Urinary bladder (tissue), 4 donors: ENCODE data around the gene LRRC4C. TPM values are rescaled to one million over a fixed set of nuclear protein-coding genes. Genes with fewer than 3 reads are reported as not detected.

Source experiments
- DNase-seq: peaks from one replicate; pipeline ENCODE4 v3.0.0-alpha.2; 2015; ENCODE audit errors: extremely low spot score
- H3K27ac ChIP-seq: one replicate; pipeline ENCODE4 v1.5.1; 2013; ENCODE audit warnings: low read depth, mild to moderate bottlenecking, moderate library complexity
- H3K36me3 ChIP-seq: one replicate; pipeline ENCODE4 v1.6.1; 2013; ENCODE audit warnings: mild to moderate bottlenecking, moderate library complexity; ENCODE audit not compliant: insufficient read depth
- H3K4me1 ChIP-seq: one replicate; pipeline ENCODE4 v1.6.1; 2013; ENCODE audit warnings: mild to moderate bottlenecking, moderate library complexity; ENCODE audit not compliant: insufficient read depth
- H3K4me3 ChIP-seq: one replicate; pipeline ENCODE4 v1.5.1; 2013; ENCODE audit warnings: low read depth, low read length
- WGBS: extraction: QIAGEN DNeasy Blood & Tissue Kit; methylation state at CpG from one replicate; pipeline ENCODE4 v1.1.7; 2013; 5-methylcytosine and 5-hydroxymethylcytosine counted together
- polyA plus RNA-seq: library from polyadenylated mRNA; stranded (reverse); fragments of 200-250 nt; gene quantifications from one replicate; pipeline ENCODE4 v1.2.3, GENCODE V29; 2013
- total RNA-seq: library from RNA; depleted of rRNA; stranded (reverse); fragments of >200 nt; gene quantifications from one replicate; pipeline ENCODE4 v1.2.3, GENCODE V29; 2014
- donor health status: healthy with polysubstance abuse.
- donor health status: healthy.

LRRC4C gene
- 7.2 TPM for total RNA-seq
- 3.0 TPM for polyA plus RNA-seq

- Histone ChIP-seq H3K36me3 (no peaks in the 10 kb centered on the region), H3K27ac (no peak within 1 kb of the TSS), H3K4me1 (no peaks in the 10 kb centered on the region), H3K4me3 (no peak within 1 kb of the TSS)
- DNase-seq: no peak
- WGBS: 3% methylated on average over 22 of the region's 22 CpGs
Observed at GRCh38 chr11:41459465-41460401, at the start of gene LRRC4C. Gene LRRC4C, minus strand, starts transcription at chr11:41459652.

- H3K36me3 ChIP-seq: no peaks in the 10 kb centered on the region
- no peak for DNase-seq
- 92% methylated on average over 1 of the region's 1 CpG for WGBS
- H3K4me1 ChIP-seq: no peaks in the 10 kb centered on the region
- H3K27ac ChIP-seq: no peak overlapping the region
- H3K4me3 ChIP-seq: no peak overlapping the region
Observed at GRCh38 chr11:41508121-41508520, 48.7 kb upstream of the LRRC4C start.

DNA sequence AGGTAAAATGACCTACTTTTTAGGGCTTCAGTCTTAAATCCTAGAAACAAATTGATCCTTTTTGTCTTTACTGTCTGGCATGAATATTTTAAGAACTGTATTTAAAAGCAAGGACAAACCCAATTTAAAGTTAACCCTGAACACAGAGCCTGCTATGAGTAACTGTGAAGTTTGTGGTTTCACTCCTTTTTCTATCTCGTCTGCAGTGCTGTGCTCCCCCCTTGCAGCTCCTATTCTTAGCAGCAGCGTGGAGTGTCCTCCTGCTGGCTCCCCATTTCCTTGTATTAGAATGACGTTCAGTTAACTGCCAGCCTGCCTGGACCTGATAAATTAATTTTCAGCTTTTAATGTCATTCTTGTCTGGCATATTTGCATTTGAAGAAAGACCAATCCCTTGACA, 40.0 kb upstream of the LRRC4C start:
- WGBS: 20% methylated on average over 3 of the region's 3 CpGs
- DNase-seq: no peak
- no peaks in the 10 kb centered on the region for H3K36me3 ChIP-seq

GRCh38 chr11:41498726-41499125, 39.3 kb upstream of the LRRC4C start:
- no peak overlapping the region for H3K27ac ChIP-seq
- H3K4me3 ChIP-seq: no peak overlapping the region
- no peaks in the 10 kb centered on the region for H3K4me1 ChIP-seq
- 7% methylated on average over 1 of the region's 1 CpG for WGBS
- no peak for DNase-seq
- no peaks in the 10 kb centered on the region for H3K36me3 ChIP-seq

More for the DNA sequence above, 40.0 kb upstream of the LRRC4C start:
- no peaks in the 10 kb centered on the region for H3K4me1 ChIP-seq
- no peak overlapping the region for H3K4me3 ChIP-seq
- no peak overlapping the region for H3K27ac ChIP-seq

DNA sequence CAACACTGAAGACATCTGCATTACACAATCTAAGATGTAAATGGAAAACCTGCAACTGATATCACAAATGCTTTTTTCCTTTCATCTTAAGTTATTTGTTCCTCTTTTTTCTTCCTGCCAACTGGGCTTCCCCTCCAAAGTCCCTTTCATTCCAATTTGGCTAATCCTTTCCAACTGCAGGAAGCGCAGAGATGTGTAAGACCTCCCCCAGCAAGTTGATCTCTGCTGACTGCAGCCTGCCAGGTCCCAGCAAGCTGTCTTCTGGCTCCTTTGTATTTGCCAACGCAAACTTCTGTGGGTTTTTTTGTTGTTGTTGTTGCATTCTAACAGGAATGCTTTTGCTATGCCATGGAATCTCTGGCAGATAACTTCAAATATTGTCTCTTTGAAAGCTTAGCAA, 38.5 kb upstream of the LRRC4C start:
- Histone ChIP-seq H3K4me3 (no peak overlapping the region), H3K4me1 (no peaks in the 10 kb centered on the region), H3K27ac (no peak overlapping the region), H3K36me3 (no peaks in the 10 kb centered on the region)
- DNase-seq: no peak
- 9% methylated on average over 2 of the region's 2 CpGs for WGBS

- Histone ChIP-seq H3K27ac (no peak overlapping the region), H3K4me1 (no peaks in the 10 kb centered on the region), H3K4me3 (no peak overlapping the region), H3K36me3 (no peaks in the 10 kb centered on the region)
- 20% methylated on average over 1 of the region's 1 CpG for WGBS
- no peak for DNase-seq
Observed at GRCh38 chr11:41494716-41495115, 35.3 kb upstream of the LRRC4C start.

DNA sequence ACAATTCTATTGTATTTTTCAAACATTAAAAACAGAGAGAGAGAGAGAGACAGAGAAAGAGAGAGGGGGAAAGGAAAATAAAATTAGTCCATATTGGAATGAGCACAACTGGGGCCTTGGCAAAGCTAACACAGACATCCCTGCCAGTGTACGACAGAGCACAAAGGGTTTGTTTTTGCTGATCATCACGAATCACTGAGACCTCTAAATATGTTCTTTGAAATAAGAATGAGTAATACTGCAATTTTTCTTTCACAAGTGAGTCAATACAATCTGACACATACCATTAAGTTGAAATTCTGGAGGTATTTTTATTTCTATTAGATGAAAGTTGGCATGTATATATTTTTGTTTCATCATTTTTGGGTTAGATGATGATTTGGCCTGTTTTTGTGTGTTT, 27.0 kb upstream of the LRRC4C start:
- H3K27ac ChIP-seq: no peak overlapping the region
- no peak overlapping the region for H3K4me3 ChIP-seq
- no peak for DNase-seq
- H3K36me3 ChIP-seq: no peaks in the 10 kb centered on the region
- H3K4me1 ChIP-seq: no peaks in the 10 kb centered on the region
- 64% methylated on average over 2 of the region's 2 CpGs for WGBS

DNA sequence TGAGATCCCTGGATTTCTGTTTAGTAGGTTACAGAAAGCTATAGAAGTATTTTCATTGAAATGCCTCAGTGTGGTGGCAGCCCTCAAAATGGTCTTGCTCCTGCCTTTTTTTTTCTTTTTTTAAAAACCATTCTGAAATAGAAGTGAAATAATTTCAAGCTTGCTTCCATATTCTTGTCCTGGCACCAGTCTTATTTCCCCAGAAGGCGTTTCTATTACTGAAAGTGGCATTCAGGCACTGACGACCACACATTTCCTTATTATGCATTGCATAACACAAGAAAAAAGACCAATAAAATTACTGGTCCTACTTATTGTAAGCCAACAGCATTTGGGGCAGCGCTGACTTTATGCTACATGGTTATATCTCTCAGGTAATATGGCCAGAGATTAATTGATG, 24.5 kb upstream of the LRRC4C start:
- 50% methylated on average over 3 of the region's 3 CpGs for WGBS
- Histone ChIP-seq H3K36me3 (no peaks in the 10 kb centered on the region), H3K4me1 (no peaks in the 10 kb centered on the region), H3K27ac (no peak overlapping the region), H3K4me3 (no peak overlapping the region)
- no peak for DNase-seq

DNA sequence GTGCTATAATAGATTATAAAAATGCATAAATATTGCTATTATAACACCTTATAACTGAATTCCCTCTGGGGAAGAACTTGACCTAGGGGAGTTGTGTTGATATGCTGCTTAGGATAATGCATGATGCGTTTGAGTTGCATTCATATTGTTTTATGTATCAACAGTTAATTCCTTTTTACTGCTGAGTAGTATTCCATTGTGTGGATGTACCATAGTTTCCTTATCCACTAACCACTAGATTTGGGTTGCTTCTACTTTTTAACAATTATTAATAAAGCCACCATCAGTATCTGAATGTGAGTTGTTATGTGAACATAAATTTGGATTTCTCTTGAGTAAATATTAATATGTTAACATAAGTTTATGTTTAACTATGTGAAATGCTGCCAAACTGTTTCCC, 19.7 kb upstream of the LRRC4C start:
- H3K36me3 ChIP-seq: no peaks in the 10 kb centered on the region
- 70% methylated on average over 1 of the region's 1 CpG for WGBS
- no peaks in the 10 kb centered on the region for H3K4me1 ChIP-seq
- H3K4me3 ChIP-seq: no peak overlapping the region
- no peak overlapping the region for H3K27ac ChIP-seq
- DNase-seq: no peak

DNA sequence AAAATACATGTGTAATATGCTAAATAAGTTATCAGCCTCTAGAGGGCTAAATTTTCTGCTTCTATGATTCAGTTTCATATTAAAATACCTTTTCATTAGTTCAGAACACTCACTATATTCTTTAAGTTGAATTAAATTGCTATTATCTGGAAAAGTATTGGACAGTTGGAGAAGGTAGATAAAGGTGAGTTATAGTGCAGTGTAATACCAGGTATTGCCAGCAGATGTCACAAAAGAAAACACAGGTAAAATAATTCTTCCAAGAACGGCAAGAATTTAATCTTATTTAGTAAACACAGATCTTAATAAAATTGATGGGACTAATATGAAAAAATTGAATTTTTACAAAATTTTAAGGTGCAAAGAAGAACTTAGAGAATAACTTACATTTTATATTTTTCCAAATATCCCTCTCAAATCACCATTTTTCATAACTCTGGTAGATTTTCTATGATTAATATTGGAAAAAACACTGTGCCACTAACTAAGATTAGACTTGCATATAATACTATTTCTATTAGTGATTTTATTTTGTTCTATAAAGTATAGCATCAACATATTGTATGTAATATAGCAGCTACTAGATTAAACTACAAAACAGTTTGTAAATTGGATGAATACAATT, 1.7 kb upstream of the LRRC4C start:
- Histone ChIP-seq H3K4me1 (no peaks in the 10 kb centered on the region), H3K4me3 (no peak overlapping the region), H3K27ac (no peak overlapping the region), H3K36me3 (no peaks in the 10 kb centered on the region)
- whole genome bisulfite sequencing: 5% methylated on average over 1 of the region's 1 CpG
- DNase-seq: no peak

DNA sequence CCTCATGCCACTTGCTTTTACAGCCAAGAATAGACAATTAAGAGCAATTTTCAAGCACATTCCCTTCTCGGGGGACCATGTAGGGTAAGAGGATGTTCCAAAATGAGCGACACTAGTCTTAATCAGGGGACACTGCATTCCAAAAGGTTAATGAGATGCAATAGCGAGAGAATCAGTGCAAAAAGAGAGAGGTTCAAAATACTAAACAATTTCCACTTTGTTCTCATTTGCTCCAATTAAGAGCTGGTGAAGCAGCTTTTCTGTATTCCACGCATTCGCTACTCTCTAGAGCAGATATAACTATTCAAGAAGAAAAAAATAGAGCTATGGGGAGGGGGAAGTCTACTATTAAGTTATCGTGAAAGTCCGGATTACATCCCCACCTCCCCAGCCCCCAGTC, 811 bp downstream of the LRRC4C start:
- Histone ChIP-seq H3K4me3 (no peak overlapping the region), H3K36me3 (no peaks in the 10 kb centered on the region), H3K4me1 (no peaks in the 10 kb centered on the region), H3K27ac (no peak overlapping the region)
- 16% methylated on average over 7 of the region's 7 CpGs for WGBS
- no peak for DNase-seq

DNA sequence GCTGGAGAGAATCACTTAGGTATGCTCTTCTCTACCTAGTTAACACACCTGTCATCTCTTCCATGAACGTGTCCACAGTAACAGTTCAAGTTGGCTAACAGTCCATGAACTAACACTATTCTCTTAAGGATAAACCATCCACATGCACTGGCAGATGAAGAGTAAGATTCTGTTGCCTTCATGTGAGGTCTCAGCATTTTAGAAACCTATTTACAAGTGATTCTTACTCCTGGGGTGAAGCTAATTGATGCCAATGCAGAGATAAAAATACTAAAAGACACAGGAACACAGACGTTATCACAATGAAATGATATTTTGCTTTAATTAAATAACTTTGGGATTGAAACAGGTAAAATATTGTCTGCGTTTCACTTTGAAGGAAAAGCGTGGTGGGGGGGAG, 1.3 kb downstream of the LRRC4C start:
- no peak overlapping the region for H3K4me3 ChIP-seq
- no peaks in the 10 kb centered on the region for H3K4me1 ChIP-seq
- no peak for DNase-seq
- H3K27ac ChIP-seq: no peak overlapping the region
- no peaks in the 10 kb centered on the region for H3K36me3 ChIP-seq
- WGBS: 20% methylated on average over 4 of the region's 4 CpGs

GRCh38 chr11:41457216-41458014, 2.0 kb downstream of the LRRC4C start:
- H3K4me3 ChIP-seq: no peak overlapping the region
- no peaks in the 10 kb centered on the region for H3K4me1 ChIP-seq
- WGBS: 53% methylated on average over 3 of the region's 3 CpGs
- H3K36me3 ChIP-seq: no peaks in the 10 kb centered on the region
- no peak overlapping the region for H3K27ac ChIP-seq
- DNase-seq: no peak
